ENCODE data around the gene GRID1. TPM values are rescaled to one million over a fixed set of nuclear protein-coding genes. Genes with fewer than 3 reads are reported as not detected.

The GRID1 gene
- total RNA-seq, 2 donors from 2014 or later: 0.31 to 1.0 TPM

GRCh38 chr10:85620807-85621206 is 745.8 kb downstream of the GRID1 start:
- ATAC-seq: no peak
- DNase-seq: no peak
- intact Hi-C loops (cut with DNase I, micrococcal nuclease): no loop called here

- intact Hi-C loops (cut with DNase I, micrococcal nuclease): no loop called here
- ATAC-seq (no peak), DNase-seq (no peak)
These were observed 746.8 kb downstream of the GRID1 start for GRCh38 chr10:85619832-85620231.

- DNase-seq (no peak), ATAC-seq (no peak)
- intact Hi-C loops (cut with DNase I, micrococcal nuclease): no loop called here
These were observed 747.8 kb downstream of the GRID1 start for GRCh38 chr10:85618841-85619240.

GRCh38 chr10:85617751-85618546 is 748.6 kb downstream of the GRID1 start:
- intact Hi-C loops (cut with DNase I, micrococcal nuclease): no loop called here
- DNase-seq: no peak
- no peak for ATAC-seq

- intact Hi-C loops (cut with DNase I, micrococcal nuclease): no loop called here
- DNase-seq: no peak
- ATAC-seq: no peak
These were observed 751.0 kb downstream of the GRID1 start for GRCh38 chr10:85615556-85615955.

GRCh38 chr10:85614981-85615380 is 751.6 kb downstream of the GRID1 start:
- no peak for ATAC-seq
- intact Hi-C loops (cut with DNase I, micrococcal nuclease): no loop called here
- DNase-seq: no peak

- no peak for DNase-seq
- intact Hi-C loops (cut with DNase I, micrococcal nuclease): no loop called here
- ATAC-seq: no peak
These were observed 752.0 kb downstream of the GRID1 start for GRCh38 chr10:85614566-85614965.

- ATAC-seq (no peak), DNase-seq (no peak)
- intact Hi-C loops (cut with DNase I, micrococcal nuclease): no loop called here
These were observed 753.2 kb downstream of the GRID1 start for GRCh38 chr10:85613391-85613790.

GRCh38 chr10:85612833-85613232 is 753.8 kb downstream of the GRID1 start:
- ATAC-seq (peak; percentile 67), DNase-seq (no peak)
- intact Hi-C loops (cut with DNase I, micrococcal nuclease): no loop called here

- ATAC-seq (no peak), DNase-seq (no peak)
- intact Hi-C loops (cut with DNase I, micrococcal nuclease): no loop called here
These were observed 754.2 kb downstream of the GRID1 start for GRCh38 chr10:85612378-85612775.

GRCh38 chr10:85611746-85612377 is 754.7 kb downstream of the GRID1 start:
- DNase-seq (no peak), ATAC-seq (no peak)
- intact Hi-C loops (cut with DNase I, micrococcal nuclease): no loop called here

GRCh38 chr10:85611093-85611740 is 755.4 kb downstream of the GRID1 start:
- DNase-seq (no peak), ATAC-seq (no peak)
- intact Hi-C loops (cut with DNase I, micrococcal nuclease): no loop called here

GRCh38 chr10:85610381-85611092 is 756.1 kb downstream of the GRID1 start:
- DNase-seq: no peak
- ATAC-seq: no peak
- intact Hi-C loops (cut with DNase I, micrococcal nuclease): no loop called here

GRCh38 chr10:85609509-85609908 is 757.1 kb downstream of the GRID1 start:
- no peak for DNase-seq
- intact Hi-C loops (cut with DNase I, micrococcal nuclease): no loop called here
- ATAC-seq: no peak

GRCh38 chr10:85608706-85609105 is 757.9 kb downstream of the GRID1 start:
- DNase-seq (no peak), ATAC-seq (no peak)
- intact Hi-C loops (cut with DNase I, micrococcal nuclease): no loop called here

GRCh38 chr10:85607043-85607695 is 759.4 kb downstream of the GRID1 start:
- DNase-seq (no peak), ATAC-seq (no peak)
- intact Hi-C loops (cut with DNase I, micrococcal nuclease): no loop called here

GRCh38 chr10:85606401-85606800 is 760.2 kb downstream of the GRID1 start:
- intact Hi-C loops (cut with DNase I, micrococcal nuclease): no loop called here
- no peak for DNase-seq

GRCh38 chr10:85604884-85605283 is 761.7 kb downstream of the GRID1 start:
- intact Hi-C loops (cut with DNase I, micrococcal nuclease): no loop called here
- ATAC-seq: no peak
- no peak for DNase-seq

More at GRCh38 chr10:85606401-85606800, 760.2 kb downstream of the GRID1 start:
- no peak for ATAC-seq

GRCh38 chr10:85604136-85604725 is 762.4 kb downstream of the GRID1 start:
- intact Hi-C loops (cut with DNase I, micrococcal nuclease): no loop called here
- no peak for DNase-seq
- no peak for ATAC-seq
